22Rv1 (cell line): ENCODE results near the gene SCN5A.

ENCODE experiments used
- CTCF ChIP-seq: fragments of 450-650 bp; IDR thresholded peaks from 2 replicates; pipeline ENCODE4 v1.5.1; 2017; ENCODE audit warnings: mild to moderate bottlenecking
- ZFX ChIP-seq: fragments of 450-650 bp; IDR thresholded peaks from 2 replicates; pipeline ENCODE4 v1.6.1; 2017; ENCODE audit warnings: antibody characterized with exemption, borderline replicate concordance

- TF ChIP-seq CTCF (no peak), ZFX (no peak)
Observed at GRCh38 chr3:38542401-38543298, 106.8 kb downstream of the SCN5A start.
